PC-9 (cell line): ENCODE data around the gene TTBK2.

Source experiments
- EZH2 ChIP-seq: fragments of 200-600 bp; sonication (generic); IDR thresholded peaks from 2 replicates; pipeline ENCODE4 v1.8.0; 2017; ENCODE audit warnings: antibody characterized with exemption, low read depth
- TF ChIP-seq, protein P1 (sequence below): fragments of 200-600 bp; sonication (generic); conservative IDR thresholded peaks from 2 replicates; pipeline ENCODE4 v1.6.1; 2017; ENCODE audit warnings: mixed run types, antibody characterized with exemption, mild to moderate bottlenecking, moderate library complexity

DNA sequence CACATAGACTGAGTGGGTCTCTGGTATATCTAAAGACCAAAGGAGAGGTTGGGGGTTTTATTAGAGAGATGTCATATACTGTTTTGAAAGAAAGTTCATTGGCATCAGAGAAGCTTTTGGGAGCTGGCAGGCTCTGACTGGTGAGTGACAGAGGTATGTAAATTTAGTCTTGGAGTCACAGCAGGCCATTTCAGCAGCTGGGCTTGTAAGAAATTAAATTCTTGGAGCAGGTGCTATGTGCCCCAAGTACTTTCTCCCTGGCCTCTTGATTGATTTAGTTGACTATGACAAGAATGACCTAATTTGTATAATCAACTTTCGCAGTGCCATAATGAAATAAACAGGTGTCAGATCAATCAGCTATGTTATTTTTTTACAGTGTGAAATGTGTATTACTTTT lies 135.9 kb downstream of the TTBK2 start:
- TF ChIP-seq, protein P1, sequence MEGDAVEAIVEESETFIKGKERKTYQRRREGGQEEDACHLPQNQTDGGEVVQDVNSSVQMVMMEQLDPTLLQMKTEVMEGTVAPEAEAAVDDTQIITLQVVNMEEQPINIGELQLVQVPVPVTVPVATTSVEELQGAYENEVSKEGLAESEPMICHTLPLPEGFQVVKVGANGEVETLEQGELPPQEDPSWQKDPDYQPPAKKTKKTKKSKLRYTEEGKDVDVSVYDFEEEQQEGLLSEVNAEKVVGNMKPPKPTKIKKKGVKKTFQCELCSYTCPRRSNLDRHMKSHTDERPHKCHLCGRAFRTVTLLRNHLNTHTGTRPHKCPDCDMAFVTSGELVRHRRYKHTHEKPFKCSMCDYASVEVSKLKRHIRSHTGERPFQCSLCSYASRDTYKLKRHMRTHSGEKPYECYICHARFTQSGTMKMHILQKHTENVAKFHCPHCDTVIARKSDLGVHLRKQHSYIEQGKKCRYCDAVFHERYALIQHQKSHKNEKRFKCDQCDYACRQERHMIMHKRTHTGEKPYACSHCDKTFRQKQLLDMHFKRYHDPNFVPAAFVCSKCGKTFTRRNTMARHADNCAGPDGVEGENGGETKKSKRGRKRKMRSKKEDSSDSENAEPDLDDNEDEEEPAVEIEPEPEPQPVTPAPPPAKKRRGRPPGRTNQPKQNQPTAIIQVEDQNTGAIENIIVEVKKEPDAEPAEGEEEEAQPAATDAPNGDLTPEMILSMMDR = no peak
- TF ChIP-seq EZH2 = no peak
